Activated naive CD4-positive, alpha-beta T cell treated with anti-CD3 and anti-CD28 coated beads for 36 hours (primary cell): ENCODE data around the gene SIRT2. TPM values are rescaled to one million over a fixed set of nuclear protein-coding genes. Genes with fewer than 3 reads are reported as not detected.

Experiments
- CTCF ChIA-PET: fragments of 350-600 bp; sonication (Branson Sonifier 250); formaldehyde crosslinking; loops from one replicate; lab custom pipeline; 2021; ENCODE audit warnings: antibody characterized with exemption; lab: Charles Lee
- DNase-seq: peaks from one replicate; pipeline ENCODE4 v3.0.0-alpha.2; 2020
- H3K27ac Mint-ChIP-seq: one replicate; pipeline ENCODE4 v1.8.0; 2021; ENCODE audit warnings: mild to moderate bottlenecking, mixed read lengths
- H3K27me3 Mint-ChIP-seq: one replicate; pipeline ENCODE4 v1.8.0; 2021; ENCODE audit warnings: low read depth, mixed read lengths
- H3K36me3 Mint-ChIP-seq: one replicate; pipeline ENCODE4 v1.8.0; 2021; ENCODE audit warnings: low read depth, mixed read lengths
- H3K4me1 Mint-ChIP-seq: one replicate; pipeline ENCODE4 v1.8.0; 2021; ENCODE audit warnings: low read depth, mixed read lengths
- H3K4me3 Mint-ChIP-seq: one replicate; pipeline ENCODE4 v1.8.0; 2021; ENCODE audit warnings: mild to moderate bottlenecking, moderate library complexity, mixed read lengths
- H3K9me3 Mint-ChIP-seq: one replicate; pipeline ENCODE4 v1.8.0; 2021; ENCODE audit warnings: mixed read lengths
- intact Hi-C: fragments of 100-400 bp; cut with micrococcal nuclease; formaldehyde crosslinking; loops from one replicate; pipeline ENCODE4 v1.15.1; 2023
- total RNA-seq, 2 experiments: library from RNA; stranded (reverse); gene quantifications; one replicate each; pipeline ENCODE4 v1.2.3, GENCODE V29; 2021

The SIRT2 gene
- total RNA-seq, 2 experiments from 2014 or later, result 18.2 to 19.6 TPM

DNA sequence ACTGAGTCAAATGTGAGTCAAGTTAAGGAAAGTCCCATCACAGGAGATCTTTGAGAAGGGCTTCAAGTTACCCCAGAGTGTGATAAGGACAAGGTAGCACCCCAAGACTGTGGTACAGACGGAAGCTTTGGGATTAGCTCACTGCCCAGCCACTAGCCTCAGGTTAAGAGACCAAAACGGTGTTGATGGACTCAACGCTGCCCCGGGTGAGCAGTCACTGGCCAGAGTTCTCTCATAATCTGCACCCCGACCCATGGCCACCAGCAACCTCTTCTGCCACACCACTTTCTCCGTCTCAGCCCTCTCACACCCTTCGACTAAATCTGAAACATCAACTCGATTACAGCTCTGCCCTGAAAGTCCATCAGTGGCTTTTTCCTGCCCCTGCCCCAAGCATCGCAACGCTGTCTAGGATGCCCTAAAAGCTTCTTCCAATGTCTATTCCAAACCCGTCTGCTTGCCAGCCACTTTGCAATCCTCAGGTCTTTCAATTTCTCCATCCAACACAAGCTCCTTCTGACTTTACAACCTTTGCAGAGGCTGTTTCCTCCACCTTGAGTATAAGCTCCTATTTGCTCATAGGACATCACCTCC lies 55.2 kb downstream of the SIRT2 start:
- Mint-ChIP-seq H3K4me3 (no peak overlapping the region), H3K27me3 (no peaks in the 10 kb centered on the region), H3K27ac (peak overlapping the region; percentile 93), H3K36me3 (peaks cover 88% of the 10 kb centered on the region), H3K9me3 (no peaks in the 10 kb centered on the region), H3K4me1 (peaks cover 94% of the 10 kb centered on the region)
- CTCF ChIA-PET, result interaction anchor here (0.5 kb wide), 1 partner anchor 490 kb away, joined by 3 read pairs; no protein-coding TSS in a partner anchor
- no peak for DNase-seq
- intact Hi-C loops, result no loop called here

DNA sequence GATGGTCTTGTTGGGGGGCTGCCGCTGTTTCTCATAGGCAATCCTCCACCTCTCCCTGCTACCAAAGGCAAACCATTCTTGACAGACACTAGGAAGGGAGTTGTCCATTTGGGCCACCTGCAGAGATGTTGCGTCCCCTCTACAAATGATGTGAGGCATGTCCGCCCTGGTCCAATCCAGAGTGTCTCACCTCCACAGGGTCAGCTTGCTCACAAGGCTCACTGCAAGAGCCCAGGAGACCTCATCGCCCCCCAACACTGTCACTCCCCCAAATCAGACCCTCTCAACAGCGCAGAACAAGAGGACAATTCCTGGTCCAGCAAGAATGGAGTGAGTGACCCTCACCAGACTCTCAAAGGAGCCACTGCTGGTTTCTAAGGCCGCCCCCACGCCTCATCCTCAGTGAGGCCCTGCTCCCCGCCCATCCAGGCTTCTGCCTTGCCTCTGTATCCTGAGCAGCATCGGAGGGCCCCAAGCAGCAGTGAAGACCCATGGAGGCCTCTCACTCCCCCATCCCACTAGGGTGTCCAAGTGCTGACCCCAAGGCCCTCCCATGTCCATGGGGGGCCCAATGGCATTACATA lies 56.2 kb downstream of the SIRT2 start:
- Mint-ChIP-seq H3K4me1 (peaks cover 95% of the 10 kb centered on the region), H3K27ac (peak overlapping the region; percentile 93), H3K4me3 (peak overlapping the region; percentile 34), H3K9me3 (no peaks in the 10 kb centered on the region), H3K27me3 (no peaks in the 10 kb centered on the region), H3K36me3 (peaks cover 88% of the 10 kb centered on the region)
- intact Hi-C loops, result no loop called here
- CTCF ChIA-PET, result interaction anchor here (0.5 kb wide), 1 partner anchor 491 kb away, joined by 3 read pairs; no protein-coding TSS in a partner anchor
- DNase-seq, result no peak

DNA sequence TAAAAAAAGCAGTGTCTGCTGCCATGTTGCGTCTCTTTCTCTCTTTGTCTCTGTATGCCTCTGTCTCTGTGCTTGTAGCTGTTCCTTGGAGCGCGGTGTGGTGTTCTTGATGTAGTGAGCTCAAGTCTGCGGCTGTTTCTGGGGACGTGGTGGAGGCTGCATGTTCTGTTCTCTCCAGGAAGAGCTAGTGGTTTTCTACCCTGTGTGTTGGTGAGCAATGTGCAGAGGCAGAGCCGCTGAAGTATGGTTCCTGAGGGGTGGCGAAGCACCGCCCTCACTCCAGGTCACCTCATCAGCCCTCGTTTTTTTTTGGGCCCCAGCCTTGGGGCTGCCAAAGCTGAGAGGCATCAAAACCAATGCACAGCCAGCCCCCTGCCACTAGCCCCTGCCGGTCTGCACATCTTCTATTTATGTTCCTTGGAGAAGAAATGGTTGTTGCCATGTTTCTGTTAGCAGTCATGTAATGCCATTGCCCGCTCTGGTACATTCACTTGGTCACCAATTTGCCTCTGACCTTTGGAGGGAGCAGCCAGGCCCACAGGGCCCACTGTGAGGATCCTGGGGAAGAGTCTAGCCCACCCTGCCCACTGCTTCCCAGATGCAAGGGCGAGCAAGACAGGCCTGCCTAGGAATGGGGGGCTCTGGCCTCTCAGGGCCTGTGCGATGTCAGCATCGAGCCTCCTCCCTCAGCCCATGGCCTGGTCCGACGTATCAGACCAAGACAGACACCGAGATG lies 56.8 kb downstream of the SIRT2 start:
- Mint-ChIP-seq H3K9me3 (no peaks in the 10 kb centered on the region), H3K27me3 (no peaks in the 10 kb centered on the region), H3K27ac (peak overlapping the region; percentile 93), H3K4me3 (peak overlapping the region; percentile 65), H3K36me3 (peaks cover 82% of the 10 kb centered on the region), H3K4me1 (peaks cover 91% of the 10 kb centered on the region)
- peak; percentile 74 for DNase-seq
- intact Hi-C loops, result no loop called here
- CTCF ChIA-PET, result interaction anchor here (0.8 to 1.0 kb wide), 3 partner anchors 11 to 57 kb away, joined by 3 to 6 read pairs (median 3); partner anchors contain the start of genes ECH1 and NFKBIB

DNA sequence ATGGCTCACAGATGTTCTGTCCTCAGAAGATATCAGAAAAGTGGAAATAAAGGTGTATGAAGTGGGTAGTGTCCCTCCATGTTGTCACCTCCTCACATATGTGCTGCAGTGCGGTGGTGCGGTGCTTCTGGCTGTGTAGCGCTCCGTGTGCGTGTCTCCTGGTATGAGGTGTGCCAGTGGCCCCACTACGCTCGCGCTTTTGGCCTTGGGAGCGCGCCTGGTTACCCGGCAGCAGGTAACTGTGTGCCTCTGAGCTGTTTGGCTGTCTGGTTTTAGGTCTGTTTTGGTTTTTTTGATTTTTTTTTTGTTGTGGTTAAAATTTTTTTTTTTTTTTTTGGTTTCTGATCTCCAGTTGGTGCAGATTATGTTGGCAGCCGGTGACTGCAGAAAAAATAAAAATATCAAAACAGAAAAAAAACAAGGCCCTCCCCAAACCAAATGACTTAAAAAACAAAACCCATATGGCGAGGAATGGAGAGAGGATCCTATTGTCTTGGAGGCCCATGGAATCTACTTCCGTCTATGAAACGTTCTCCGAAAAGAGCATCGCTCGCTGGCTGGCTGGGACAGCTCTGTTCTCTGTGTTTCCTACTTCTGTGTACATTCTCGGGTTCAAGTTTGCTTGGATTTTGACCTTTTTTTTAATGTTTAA lies 57.5 kb downstream of the SIRT2 start:
- CTCF ChIA-PET, result interaction anchor here (0.8 to 1.0 kb wide), 3 partner anchors 10 to 58 kb away, joined by 3 to 6 read pairs (median 3); partner anchors contain the start of genes ECH1 and NFKBIB
- Mint-ChIP-seq H3K27ac (peak overlapping the region; percentile 93), H3K36me3 (peaks cover 81% of the 10 kb centered on the region), H3K27me3 (no peaks in the 10 kb centered on the region), H3K4me1 (peaks cover 86% of the 10 kb centered on the region), H3K9me3 (no peaks in the 10 kb centered on the region), H3K4me3 (peak overlapping the region; percentile 65)
- peak; percentile 68 for DNase-seq
- intact Hi-C loops, result no loop called here

DNA sequence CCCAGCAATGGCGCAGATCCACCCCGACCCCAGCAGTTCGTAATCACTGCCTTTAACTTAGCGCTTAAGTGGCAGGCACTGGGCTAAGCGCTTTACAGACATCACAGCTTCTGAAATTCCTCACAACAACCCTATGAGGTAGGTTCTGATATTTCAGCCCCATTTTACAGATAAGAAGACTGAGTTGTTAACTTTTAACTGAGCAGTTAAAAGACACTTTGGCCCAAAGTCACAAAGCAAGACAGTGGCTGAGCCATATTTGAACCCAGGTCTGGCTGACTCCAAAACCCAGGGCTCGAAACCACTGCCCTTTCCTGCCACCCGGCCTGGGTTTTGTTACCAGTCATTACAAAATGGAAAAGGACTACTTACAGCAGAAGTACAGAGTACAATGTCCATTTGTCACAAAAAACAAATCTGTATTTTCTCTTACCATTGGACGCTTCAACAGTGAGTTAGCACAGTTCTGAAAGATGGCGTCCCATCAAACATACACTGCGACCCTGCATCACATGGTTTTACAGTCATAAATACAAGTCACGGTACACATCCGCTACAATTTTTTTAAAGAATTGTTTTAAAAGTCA lies 58.1 kb downstream of the SIRT2 start:
- Mint-ChIP-seq H3K9me3 (no peaks in the 10 kb centered on the region), H3K27me3 (no peaks in the 10 kb centered on the region), H3K4me1 (peaks cover 81% of the 10 kb centered on the region), H3K27ac (peak overlapping the region; percentile 93), H3K4me3 (no peak overlapping the region), H3K36me3 (peaks cover 83% of the 10 kb centered on the region)
- intact Hi-C loops, result no loop called here
- CTCF ChIA-PET, result interaction anchor here (0.7 to 1.4 kb wide), 2 partner anchors 46 to 111 kb away, joined by 3 read pairs; no protein-coding TSS in a partner anchor
- DNase-seq, result no peak

DNA sequence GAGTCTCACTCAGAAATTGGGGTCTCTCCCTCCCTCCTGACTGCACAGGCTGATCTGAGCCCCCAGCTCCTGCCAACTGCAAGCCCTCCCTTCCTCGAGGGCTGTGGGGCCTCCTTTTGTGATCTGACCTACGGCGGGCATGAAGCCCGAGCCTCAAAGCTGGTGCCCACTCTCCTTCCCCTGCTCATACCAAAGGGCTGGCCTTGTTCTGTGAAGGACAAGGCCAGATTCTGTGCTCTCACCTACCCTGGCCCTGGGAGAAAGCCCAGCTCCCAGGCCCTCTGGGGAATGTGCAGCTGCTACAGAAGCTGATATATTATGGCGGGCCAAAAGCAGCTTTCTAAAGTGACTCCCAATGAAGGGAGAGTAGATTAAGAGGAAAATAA lies 58.8 kb downstream of the SIRT2 start:
- intact Hi-C loops, result no loop called here
- H3K4me3 Mint-ChIP-seq, result no peak overlapping the region
- DNase-seq, result no peak

DNA sequence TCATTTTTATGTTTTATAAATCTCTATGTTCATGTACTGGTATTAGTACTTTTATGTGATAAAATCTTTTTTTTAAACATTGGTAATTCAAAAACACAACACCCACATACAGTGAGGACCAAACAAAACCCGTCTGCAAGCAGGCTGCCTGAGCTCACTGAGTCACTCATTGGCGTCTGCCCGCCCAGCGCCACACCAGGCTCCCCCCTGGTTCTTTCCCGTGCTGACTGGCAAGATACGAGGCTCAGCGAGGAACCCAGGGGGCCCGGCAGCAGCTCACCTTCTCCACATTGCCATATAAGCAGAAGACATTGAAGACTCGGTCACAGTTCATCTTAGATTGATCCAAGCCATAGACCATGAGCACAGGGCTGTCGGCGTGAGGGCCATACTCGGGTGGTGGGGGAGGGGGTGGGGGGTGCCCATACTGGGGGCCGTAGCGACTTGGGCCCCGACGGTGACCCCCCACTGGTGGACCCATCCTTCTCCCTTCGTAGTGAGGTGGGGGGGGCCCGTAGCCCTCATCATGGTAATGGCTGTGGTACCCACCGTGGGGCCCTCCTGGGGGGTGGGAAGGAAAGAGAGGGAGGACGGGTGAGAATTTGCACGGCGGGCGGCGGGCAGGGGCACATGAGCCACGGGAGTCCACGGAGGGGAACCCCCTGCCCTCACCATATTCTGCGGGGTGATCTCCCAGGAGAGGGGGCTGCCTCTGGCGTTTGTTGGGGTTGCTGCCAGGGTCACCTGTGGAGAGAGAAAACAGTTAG lies 59.4 kb downstream of the SIRT2 start:
- Mint-ChIP-seq H3K27me3 (no peaks in the 10 kb centered on the region), H3K4me1 (peaks cover 68% of the 10 kb centered on the region), H3K36me3 (peaks cover 77% of the 10 kb centered on the region), H3K4me3 (peak overlapping the region; percentile 15), H3K9me3 (no peaks in the 10 kb centered on the region), H3K27ac (peak overlapping the region; percentile 93)
- CTCF ChIA-PET, result interaction anchor here (1.4 kb wide), 1 partner anchor 48 kb away, joined by 3 read pairs; no protein-coding TSS in a partner anchor
- peak; percentile 30 for DNase-seq
- intact Hi-C loops, result loop anchor here (10.0 kb wide), 2 partner anchors 435 to 525 kb away; partner anchors contain the start of genes FAM98C, KCNK6 and YIF1B

More for the DNA sequence above, 58.8 kb downstream of the SIRT2 start:
- Mint-ChIP-seq H3K27me3 (no peaks in the 10 kb centered on the region), H3K4me1 (peaks cover 74% of the 10 kb centered on the region), H3K27ac (peak overlapping the region; percentile 93), H3K9me3 (no peaks in the 10 kb centered on the region), H3K36me3 (peaks cover 81% of the 10 kb centered on the region)
- CTCF ChIA-PET, result interaction anchor here (0.7 to 1.4 kb wide), 2 partner anchors 47 to 110 kb away, joined by 3 read pairs; no protein-coding TSS in a partner anchor

DNA sequence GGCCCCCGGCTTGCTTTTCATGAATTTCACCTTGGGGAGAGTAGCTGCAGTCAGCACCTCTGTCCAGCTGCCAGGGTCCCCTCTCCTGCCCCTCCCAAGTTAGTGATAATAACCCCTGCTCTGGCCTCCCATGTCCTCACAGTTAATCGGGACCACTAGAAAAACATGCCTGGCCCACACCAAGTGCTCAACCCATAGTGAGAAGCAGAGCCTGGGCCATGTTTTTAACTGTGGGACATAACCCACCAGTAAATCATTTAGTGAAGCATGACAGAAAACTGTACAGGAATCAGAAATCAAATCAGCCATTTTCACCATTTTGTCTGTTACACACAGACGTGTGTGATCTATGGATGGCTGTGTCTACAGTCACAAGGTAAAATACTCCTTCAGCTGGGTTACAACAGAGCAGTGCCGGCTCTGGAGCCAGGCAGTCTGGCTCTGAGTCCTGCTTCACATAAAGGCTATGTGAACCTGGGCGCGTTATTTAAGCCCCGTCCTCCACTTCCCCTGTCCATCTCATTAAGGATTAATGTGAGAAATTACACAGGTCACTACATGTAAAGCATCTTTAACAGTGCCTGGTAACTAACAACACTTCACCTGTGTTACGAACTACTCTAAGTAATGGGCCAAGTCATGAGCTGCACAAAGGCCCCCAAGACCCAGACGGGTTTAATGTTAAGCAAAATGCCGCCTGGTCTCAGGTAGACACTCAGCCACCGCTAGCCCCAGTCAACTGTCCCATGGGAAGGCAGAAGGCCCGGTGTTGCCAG lies 60.2 kb downstream of the SIRT2 start:
- no peak for DNase-seq
- Mint-ChIP-seq H3K4me3 (peak overlapping the region; percentile 37), H3K4me1 (peaks cover 64% of the 10 kb centered on the region), H3K36me3 (peaks cover 69% of the 10 kb centered on the region), H3K9me3 (no peaks in the 10 kb centered on the region), H3K27ac (peak overlapping the region; percentile 89), H3K27me3 (no peaks in the 10 kb centered on the region)
- CTCF ChIA-PET, result interaction anchor here (0.7 to 0.9 kb wide), 2 partner anchors 8 to 204 kb away, joined by 3 to 4 read pairs; no protein-coding TSS in a partner anchor
- intact Hi-C loops, result loop anchor here (1.0 to 10.0 kb wide), 6 partner anchors 10 to 524 kb away; partner anchors contain the start of genes FAM98C, HNRNPL, KCNK6 and YIF1B

DNA sequence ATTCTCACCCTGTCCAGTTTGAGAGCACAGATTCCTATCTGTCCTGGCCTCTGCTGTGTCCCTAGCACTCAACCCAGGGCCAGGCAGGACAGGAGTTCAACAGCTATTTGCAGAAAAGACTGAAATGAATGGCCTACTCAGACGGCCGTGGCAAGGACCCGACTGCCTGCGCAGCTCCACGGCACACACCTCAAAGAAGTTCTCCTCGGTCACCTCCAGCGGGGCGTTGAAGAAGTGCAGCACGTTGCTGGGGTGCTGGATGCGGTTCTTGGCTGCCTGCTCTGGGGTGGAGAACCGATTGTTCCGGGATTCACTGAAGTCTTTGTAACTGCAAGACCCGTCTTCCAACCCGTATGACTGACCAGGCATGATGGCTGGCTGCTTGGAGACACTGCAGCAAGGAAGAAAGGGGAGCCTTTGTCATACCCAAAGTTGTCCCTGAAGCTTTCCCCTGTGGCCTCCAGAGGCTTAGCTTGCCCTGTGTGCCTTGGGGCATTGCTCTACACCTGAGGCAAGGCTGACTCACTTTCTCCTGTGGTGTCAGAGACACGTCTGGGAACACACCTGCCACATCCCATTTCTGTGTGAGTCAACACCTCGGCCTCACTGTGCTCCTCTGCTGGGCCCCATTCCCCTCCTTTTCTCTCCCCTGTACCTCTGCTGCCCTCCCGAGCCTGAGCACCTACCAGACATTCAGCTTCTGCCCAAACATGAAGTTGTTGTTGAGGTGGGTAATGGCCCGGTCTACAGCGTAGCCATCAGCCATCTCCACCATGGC lies 61.0 kb downstream of the SIRT2 start:
- intact Hi-C loops, result loop anchor here (1.0 to 10.0 kb wide), 6 partner anchors 11 to 524 kb away; partner anchors contain the start of genes FAM98C, HNRNPL, KCNK6 and YIF1B
- peak overlapping the region; percentile 37 for H3K4me3 Mint-ChIP-seq

More for the DNA sequence above, 61.0 kb downstream of the SIRT2 start:
- peak; percentile 94 for DNase-seq
- Mint-ChIP-seq H3K9me3 (no peaks in the 10 kb centered on the region), H3K27me3 (no peaks in the 10 kb centered on the region), H3K4me1 (peaks cover 60% of the 10 kb centered on the region), H3K27ac (peak overlapping the region; percentile 89), H3K36me3 (peaks cover 61% of the 10 kb centered on the region)
- CTCF ChIA-PET, result interaction anchor here (0.7 to 0.9 kb wide), 2 partner anchors 9 to 203 kb away, joined by 3 to 4 read pairs; no protein-coding TSS in a partner anchor
